ENCODE measurements around the gene C16orf89. TPM values are rescaled to one million over a fixed set of nuclear protein-coding genes. Genes with fewer than 3 reads are reported as not detected.

The C16orf89 gene
- polyA plus RNA-seq, 1 donor (not counting 4 experiments of a cell fraction or from before 2014, with no cell fraction given): not detected

GRCh38 chr16:5062051-5062450, 3.7 kb downstream of the C16orf89 start:
- dilution Hi-C loops (cut with MboI; ENCODE audit: extremely low pct_ligation_motif_present, low sequenced_read_pairs): no loop called here
- Histone ChIP-seq H3K4me3 (ENCODE audit: control insufficient read depth in 2 of 3, extremely low read depth in 1 of 3, insufficient read depth in 2 of 3, low read depth in 1 of 3, low read length in 3 of 3) (no peak overlapping the region), H3K4me1 (ENCODE audit: control insufficient read depth, extremely low read depth, insufficient read depth, low read length) (no peaks in the 10 kb centered on the region), H3K4me2 (ENCODE audit: control insufficient read depth, extremely low read depth, insufficient read depth, low read depth, low read length) (no peak overlapping the region), H3K9ac (ENCODE audit: control insufficient read depth, extremely low read depth, insufficient read depth, low read length) (no peak overlapping the region), H3K27me3 (ENCODE audit: control insufficient read depth, extremely low read depth, insufficient read depth, low read length) (peaks cover 5% of the 10 kb centered on the region), H3K79me2 (ENCODE audit: control insufficient read depth, insufficient read depth, low read length) (no peaks in the 10 kb centered on the region), H2AFZ (ENCODE audit: control insufficient read depth, low read length) (no peak overlapping the region), H3K36me3 (ENCODE audit: control insufficient read depth in 2 of 2, extremely low read depth in 1 of 2, insufficient read depth in 2 of 2, low read length in 2 of 2) (no peaks in the 10 kb centered on the region), H3K9me1 (ENCODE audit: control insufficient read depth, extremely low read depth, insufficient read depth, low read length) (no peaks in the 10 kb centered on the region), H3K27ac (ENCODE audit: control insufficient read depth, insufficient read depth, low read length) (no peak overlapping the region), H4K20me1 (ENCODE audit: control insufficient read depth, extremely low read depth, insufficient read depth, low read length) (no peaks in the 10 kb centered on the region), H3K9me3 (ENCODE audit: control insufficient read depth, low read depth, low read length) (no peaks in the 10 kb centered on the region)
- FAIRE-seq (no peak), DNase-seq (ENCODE audit: low read depth, low spot score) (no peak)
- TF ChIP-seq, protein P1, sequence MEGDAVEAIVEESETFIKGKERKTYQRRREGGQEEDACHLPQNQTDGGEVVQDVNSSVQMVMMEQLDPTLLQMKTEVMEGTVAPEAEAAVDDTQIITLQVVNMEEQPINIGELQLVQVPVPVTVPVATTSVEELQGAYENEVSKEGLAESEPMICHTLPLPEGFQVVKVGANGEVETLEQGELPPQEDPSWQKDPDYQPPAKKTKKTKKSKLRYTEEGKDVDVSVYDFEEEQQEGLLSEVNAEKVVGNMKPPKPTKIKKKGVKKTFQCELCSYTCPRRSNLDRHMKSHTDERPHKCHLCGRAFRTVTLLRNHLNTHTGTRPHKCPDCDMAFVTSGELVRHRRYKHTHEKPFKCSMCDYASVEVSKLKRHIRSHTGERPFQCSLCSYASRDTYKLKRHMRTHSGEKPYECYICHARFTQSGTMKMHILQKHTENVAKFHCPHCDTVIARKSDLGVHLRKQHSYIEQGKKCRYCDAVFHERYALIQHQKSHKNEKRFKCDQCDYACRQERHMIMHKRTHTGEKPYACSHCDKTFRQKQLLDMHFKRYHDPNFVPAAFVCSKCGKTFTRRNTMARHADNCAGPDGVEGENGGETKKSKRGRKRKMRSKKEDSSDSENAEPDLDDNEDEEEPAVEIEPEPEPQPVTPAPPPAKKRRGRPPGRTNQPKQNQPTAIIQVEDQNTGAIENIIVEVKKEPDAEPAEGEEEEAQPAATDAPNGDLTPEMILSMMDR (optimal IDR thresholded peaks at IDR 0.05 in 1 of 3, IDR thresholded peaks at IDR 0.05 in 1 of 3, conservative IDR thresholded peaks at IDR 0.05 in 1 of 3; ENCODE audit: extremely low read depth in 1 of 3, insufficient read depth in 2 of 3, low read length in 3 of 3): no peak

DNA sequence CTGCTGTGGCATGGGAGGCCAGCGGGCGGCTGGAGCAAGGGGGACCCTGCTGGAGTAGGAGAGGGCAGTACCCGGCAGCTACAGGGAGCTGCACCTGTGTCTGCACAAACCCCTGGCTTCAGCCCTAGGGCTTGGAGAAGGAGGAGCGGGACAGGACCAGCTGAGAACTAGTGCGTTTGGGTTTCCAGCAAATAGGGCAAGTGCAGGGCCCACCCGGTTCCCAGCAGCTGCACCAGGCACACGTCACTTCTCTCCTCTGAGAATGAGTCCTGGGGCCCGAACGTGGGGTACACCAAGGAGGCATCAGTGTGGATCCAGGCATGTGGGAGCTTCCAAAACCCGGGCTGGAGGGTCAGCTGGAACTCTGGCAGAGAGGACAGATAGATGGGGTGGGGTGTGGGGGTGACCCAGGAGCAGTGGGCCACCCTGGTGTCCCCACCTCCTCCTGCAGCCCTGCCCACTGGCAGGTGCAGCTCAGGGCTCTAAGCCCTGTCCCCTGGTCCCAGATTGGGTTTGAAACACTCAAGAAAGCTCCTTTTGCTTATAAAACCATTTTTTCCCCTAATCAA, 5.6 kb downstream of the C16orf89 start:
- H2AFZ ChIP-seq (ENCODE audit: control insufficient read depth, low read length): no peak overlapping the region
- no peak overlapping the region for H3K9ac ChIP-seq (ENCODE audit: control insufficient read depth, extremely low read depth, insufficient read depth, low read length)
- dilution Hi-C loops (cut with MboI; ENCODE audit: extremely low pct_ligation_motif_present, low sequenced_read_pairs): no loop called here
- no peaks in the 10 kb centered on the region for H3K36me3 ChIP-seq (ENCODE audit: control insufficient read depth in 2 of 2, extremely low read depth in 1 of 2, insufficient read depth in 2 of 2, low read length in 2 of 2)
- no peak overlapping the region for H3K4me3 ChIP-seq (ENCODE audit: control insufficient read depth in 2 of 3, extremely low read depth in 1 of 3, insufficient read depth in 2 of 3, low read depth in 1 of 3, low read length in 3 of 3)
- no peak for TF ChIP-seq EZH2 (IDR thresholded peaks at IDR 0.05; ENCODE audit: low read length)
- TF ChIP-seq, protein P1 (optimal IDR thresholded peaks at IDR 0.05 in 1 of 3, IDR thresholded peaks at IDR 0.05 in 1 of 3, conservative IDR thresholded peaks at IDR 0.05 in 1 of 3; ENCODE audit: extremely low read depth in 1 of 3, insufficient read depth in 2 of 3, low read length in 3 of 3): no peak
- no peaks in the 10 kb centered on the region for H3K79me2 ChIP-seq (ENCODE audit: control insufficient read depth, insufficient read depth, low read length)
- H4K20me1 ChIP-seq (ENCODE audit: control insufficient read depth, extremely low read depth, insufficient read depth, low read length): no peaks in the 10 kb centered on the region
- H3K4me2 ChIP-seq (ENCODE audit: control insufficient read depth, extremely low read depth, insufficient read depth, low read depth, low read length): no peak overlapping the region
- no peaks in the 10 kb centered on the region for H3K9me3 ChIP-seq (ENCODE audit: control insufficient read depth, low read depth, low read length)
- no peak for FAIRE-seq
- no peaks in the 10 kb centered on the region for H3K9me1 ChIP-seq (ENCODE audit: control insufficient read depth, extremely low read depth, insufficient read depth, low read length)
- no peak for DNase-seq (ENCODE audit: low read depth, low spot score)
- H3K4me1 ChIP-seq (ENCODE audit: control insufficient read depth, extremely low read depth, insufficient read depth, low read length): no peaks in the 10 kb centered on the region
- H3K27me3 ChIP-seq (ENCODE audit: control insufficient read depth, extremely low read depth, insufficient read depth, low read length): peaks cover 4% of the 10 kb centered on the region
- no peak overlapping the region for H3K27ac ChIP-seq (ENCODE audit: control insufficient read depth, insufficient read depth, low read length)
